ENCODE results near the gene KCNE2. TPM values are rescaled to one million over a fixed set of nuclear protein-coding genes. Genes with fewer than 3 reads are reported as not detected.

KCNE2 gene
- total RNA-seq, 1 experiment from 2014 or later, result not detected

DNA sequence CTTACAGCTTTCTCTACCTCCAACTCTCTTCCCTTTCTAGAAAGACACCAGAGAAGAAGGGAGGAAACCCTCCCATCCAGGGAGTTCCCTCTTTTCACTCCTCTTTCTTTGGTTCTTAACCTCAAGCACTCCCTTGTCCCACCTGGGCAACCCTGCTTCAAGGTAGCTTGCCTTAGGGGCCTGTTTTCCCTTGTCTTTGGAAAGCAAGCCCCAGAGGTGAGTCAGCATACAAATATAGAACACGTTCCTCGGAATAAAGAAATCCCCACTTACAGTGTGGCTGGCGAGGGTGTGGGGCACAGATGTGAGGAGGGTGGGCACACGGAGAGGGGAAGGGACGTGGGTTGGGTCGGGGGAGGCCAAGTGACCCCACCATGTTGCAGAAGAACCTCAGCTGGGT is 26.1 kb upstream of the KCNE2 start:
- Histone ChIP-seq H3K9ac (ENCODE audit: low read length) (no peak overlapping the region), H3K27ac (ENCODE audit: low read depth, low read length) (no peak overlapping the region), H3K36me3 (ENCODE audit: control insufficient read depth in 1 of 2, insufficient read depth in 2 of 2, low read length in 2 of 2) (no peaks in the 10 kb centered on the region), H3K4me2 (ENCODE audit: low read length) (peak overlapping the region; percentile 7; the same call in 1 of the 2 replicates), H3K4me1 (ENCODE audit: control insufficient read depth in 1 of 2, insufficient read depth in 2 of 2, low read length in 2 of 2) (peaks cover 0 to 6% of the 10 kb centered on the region in 2 experiments; a peak in 2 of 4 replicates), H4K20me1 (ENCODE audit: insufficient read depth) (no peaks in the 10 kb centered on the region), H3K4me3 (replicated peaks in 1 of 2; ENCODE audit: low read depth in 1 of 2, low read length in 2 of 2) (no peak overlapping the region), H2AFZ (ENCODE audit: low read depth, low read length, poor library complexity, severe bottlenecking) (no peak overlapping the region), H3K27me3 (ENCODE audit: insufficient read depth, low read length) (no peaks in the 10 kb centered on the region), H3K9me2 (ENCODE audit: insufficient read depth) (no peaks in the 10 kb centered on the region), H3K9me3 (ENCODE audit: control insufficient read depth in 1 of 2, insufficient read depth in 1 of 2, low read depth in 1 of 2, low read length in 2 of 2) (no peaks in the 10 kb centered on the region), H3K79me2 (ENCODE audit: insufficient read depth, low read length) (no peaks in the 10 kb centered on the region)
- intact Hi-C loops (cut with micrococcal nuclease), result loop anchor here (10.0 kb wide), 1 partner anchor 413 kb away; no protein-coding TSS in a partner anchor
- ATAC-seq (no peak), DNase-seq (ENCODE audit: low read depth, low spot score) (no peak)
- CTCF ChIA-PET, result interaction anchor here (1.1 kb wide), 1 partner anchor 10 kb away, joined by 5 read pairs; no protein-coding TSS in a partner anchor
- no peak for TF ChIP-seq POLR2AphosphoS5 (IDR thresholded peaks at IDR 0.05; ENCODE audit: low read depth, low read length)
- TF ChIP-seq RAD21 (IDR thresholded peaks at IDR 0.05; ENCODE audit: low read depth), result no peak
- TF ChIP-seq YY1 (IDR thresholded peaks at IDR 0.05; ENCODE audit: extremely low read depth, insufficient replicate concordance, low read depth, low read length), result no peak
- RAD21 ChIA-PET (ENCODE audit: low non-redundant PET in 1 of 2, low total read pairs in 2 of 2, uncharacterized antibody in 2 of 2, unreplicated experiment in 2 of 2), result no interaction called here
- BruUV-seq (replicated peaks), result no TSS peak
- POLR2A ChIA-PET, result no interaction called here

- DNase-seq (ENCODE audit: low read depth, low spot score) (no peak), ATAC-seq (no peak)
- Histone ChIP-seq H3K79me2 (ENCODE audit: insufficient read depth, low read length) (no peaks in the 10 kb centered on the region), H2AFZ (ENCODE audit: low read depth, low read length, poor library complexity, severe bottlenecking) (no peak overlapping the region), H3K27ac (ENCODE audit: low read depth, low read length) (no peak overlapping the region), H4K20me1 (ENCODE audit: insufficient read depth) (no peaks in the 10 kb centered on the region), H3K27me3 (ENCODE audit: insufficient read depth, low read length) (no peaks in the 10 kb centered on the region), H3K36me3 (ENCODE audit: control insufficient read depth in 1 of 2, insufficient read depth in 2 of 2, low read length in 2 of 2) (no peaks in the 10 kb centered on the region), H3K4me2 (ENCODE audit: low read length) (no peak overlapping the region), H3K4me1 (ENCODE audit: control insufficient read depth in 1 of 2, insufficient read depth in 2 of 2, low read length in 2 of 2) (peaks cover 0 to 6% of the 10 kb centered on the region in 2 experiments; a peak in 2 of 4 replicates), H3K9ac (ENCODE audit: low read length) (no peak overlapping the region), H3K9me3 (ENCODE audit: control insufficient read depth in 1 of 2, insufficient read depth in 1 of 2, low read depth in 1 of 2, low read length in 2 of 2) (no peaks in the 10 kb centered on the region), H3K9me2 (ENCODE audit: insufficient read depth) (no peaks in the 10 kb centered on the region), H3K4me3 (replicated peaks in 1 of 2; ENCODE audit: low read depth in 1 of 2, low read length in 2 of 2) (no peak overlapping the region)
- ChIA-PET CTCF (interaction anchor here (1.1 kb wide), 1 partner anchor 9 kb away, joined by 5 read pairs; no protein-coding TSS in a partner anchor), POLR2A (no interaction called here), RAD21 (ENCODE audit: low non-redundant PET in 1 of 2, low total read pairs in 2 of 2, uncharacterized antibody in 2 of 2, unreplicated experiment in 2 of 2) (no interaction called here)
- no TSS peak for BruUV-seq (replicated peaks)
- TF ChIP-seq, protein P1, sequence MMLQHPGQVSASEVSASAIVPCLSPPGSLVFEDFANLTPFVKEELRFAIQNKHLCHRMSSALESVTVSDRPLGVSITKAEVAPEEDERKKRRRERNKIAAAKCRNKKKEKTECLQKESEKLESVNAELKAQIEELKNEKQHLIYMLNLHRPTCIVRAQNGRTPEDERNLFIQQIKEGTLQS (IDR thresholded peaks at IDR 0.05), result no peak
- TF ChIP-seq FOSL1 (IDR thresholded peaks at IDR 0.05; ENCODE audit: low read depth) (no peak), POLR2A (IDR thresholded peaks at IDR 0.05; ENCODE audit: borderline replicate concordance, extremely low read depth, insufficient read depth, insufficient read length) (no peak), SIN3A (IDR thresholded peaks at IDR 0.05; ENCODE audit: low read depth) (no peak), CEBPB (IDR thresholded peaks at IDR 0.05; ENCODE audit: low read depth) (no peak), ZNF274 (IDR thresholded peaks at IDR 0.05; ENCODE audit: low read depth, low read length) (no peak), EGR1 (IDR thresholded peaks at IDR 0.05; ENCODE audit: low read depth) (no peak), YY1 (IDR thresholded peaks at IDR 0.05; ENCODE audit: extremely low read depth, insufficient replicate concordance, low read depth, low read length) (no peak)
- TF ChIP-seq, protein P2, sequence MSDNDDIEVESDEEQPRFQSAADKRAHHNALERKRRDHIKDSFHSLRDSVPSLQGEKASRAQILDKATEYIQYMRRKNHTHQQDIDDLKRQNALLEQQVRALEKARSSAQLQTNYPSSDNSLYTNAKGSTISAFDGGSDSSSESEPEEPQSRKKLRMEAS (IDR thresholded peaks at IDR 0.05), result no peak
- TF ChIP-seq, protein P3, sequence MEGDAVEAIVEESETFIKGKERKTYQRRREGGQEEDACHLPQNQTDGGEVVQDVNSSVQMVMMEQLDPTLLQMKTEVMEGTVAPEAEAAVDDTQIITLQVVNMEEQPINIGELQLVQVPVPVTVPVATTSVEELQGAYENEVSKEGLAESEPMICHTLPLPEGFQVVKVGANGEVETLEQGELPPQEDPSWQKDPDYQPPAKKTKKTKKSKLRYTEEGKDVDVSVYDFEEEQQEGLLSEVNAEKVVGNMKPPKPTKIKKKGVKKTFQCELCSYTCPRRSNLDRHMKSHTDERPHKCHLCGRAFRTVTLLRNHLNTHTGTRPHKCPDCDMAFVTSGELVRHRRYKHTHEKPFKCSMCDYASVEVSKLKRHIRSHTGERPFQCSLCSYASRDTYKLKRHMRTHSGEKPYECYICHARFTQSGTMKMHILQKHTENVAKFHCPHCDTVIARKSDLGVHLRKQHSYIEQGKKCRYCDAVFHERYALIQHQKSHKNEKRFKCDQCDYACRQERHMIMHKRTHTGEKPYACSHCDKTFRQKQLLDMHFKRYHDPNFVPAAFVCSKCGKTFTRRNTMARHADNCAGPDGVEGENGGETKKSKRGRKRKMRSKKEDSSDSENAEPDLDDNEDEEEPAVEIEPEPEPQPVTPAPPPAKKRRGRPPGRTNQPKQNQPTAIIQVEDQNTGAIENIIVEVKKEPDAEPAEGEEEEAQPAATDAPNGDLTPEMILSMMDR (IDR thresholded peaks at IDR 0.05 in 2 of 3, conservative IDR thresholded peaks at IDR 0.05 in 1 of 3; ENCODE audit: borderline replicate concordance in 1 of 3, insufficient read depth in 1 of 3, low read depth in 2 of 3, low read length in 2 of 3), result no peak
- intact Hi-C loops (cut with micrococcal nuclease), result loop anchor here (10.0 kb wide), 1 partner anchor 413 kb away; no protein-coding TSS in a partner anchor
Measured at GRCh38 chr21:34338226-34338625, 25.6 kb upstream of the KCNE2 start.
